Left lung (tissue), 10 donors: ENCODE data around the gene PKD2L1. TPM values are rescaled to one million over a fixed set of nuclear protein-coding genes. Genes with fewer than 3 reads are reported as not detected.

Experiments
- ATAC-seq: fragments of 200-7000 bp; cut with Tn5 transposase; one replicate; pipeline ENCODE4 v1.9.1; 2020; ENCODE audit warnings: moderate library complexity
- DNase-seq, 4 donors: peaks; one replicate each; pipeline ENCODE4 v3.0.0-alpha.2; 2013 to 2020
- H3K27ac ChIP-seq, 2 donors: fragments of 200-600 bp; sonication (generic) in 1 of 2; one replicate each; pipeline versions ENCODE4 v1.5.0 to v1.8.0; 2020 to 2021
- H3K27me3 ChIP-seq, 2 donors: fragments of 200-600 bp; sonication (generic) in 1 of 2; one replicate each; pipeline versions ENCODE4 v1.5.0 to v1.8.0; 2020 to 2021
- H3K36me3 ChIP-seq, 2 donors: fragments of 200-600 bp; sonication (generic) in 1 of 2; one replicate each; pipeline versions ENCODE4 v1.5.0 to v1.8.0; 2020 to 2021
- H3K4me1 ChIP-seq, 2 donors: fragments of 200-600 bp; one replicate each; pipeline ENCODE4 v1.8.0; 2021
- H3K4me3 ChIP-seq, 2 donors: fragments of 200-600 bp; sonication (generic) in 1 of 2; one replicate each; pipeline versions ENCODE4 v1.5.0 to v1.8.0; 2020 to 2021; ENCODE audit warnings: mild to moderate bottlenecking in 1 of 2
- H3K9me3 ChIP-seq, 2 donors: fragments of 200-600 bp; sonication (generic) in 1 of 2; one replicate each; pipeline versions ENCODE4 v1.5.0 to v1.8.0; 2020 to 2021
- intact Hi-C, 2 donors: fragments of 100-400 bp; cut with DNase I; formaldehyde crosslinking; loops; one replicate each; pipeline versions ENCODE4 v1.11.2 to v1.14.2; 2022
- polyA plus RNA-seq, 6 donors: library from polyadenylated mRNA; unstranded; fragments of 120-200 nt; gene quantifications; one replicate each; pipeline ENCODE4 v1.2.1, GENCODE V29; 2013; ENCODE audit not compliant: insufficient read length in 6 of 6
- total RNA-seq, 2 donors: library from RNA; stranded (reverse); fragmentation: NEBNext Ultra II Directional; extraction: Animal tissue kit (Norgen Biotek cat#: 25700); gene quantifications; one replicate each; pipeline ENCODE4 v1.2.1, GENCODE V29; 2021
- TF ChIP-seq, protein P1 (sequence below), 2 donors: fragments of 200-600 bp; sonication (generic) in 1 of 2; IDR thresholded peaks; one replicate each; pipeline versions ENCODE4 v1.5.0 to v1.8.0; 2021; ENCODE audit warnings: antibody characterized with exemption in 2 of 2
- donor health status: DM: no; HTN: yes; CAD: no.
- donor health status: DM: no; HTN: no; CAD: no.

Gene PKD2L1
- total and polyA plus RNA-seq, 8 donors: 0.22 to 0.47 (median 0.32) TPM; not detected in 1

DNA sequence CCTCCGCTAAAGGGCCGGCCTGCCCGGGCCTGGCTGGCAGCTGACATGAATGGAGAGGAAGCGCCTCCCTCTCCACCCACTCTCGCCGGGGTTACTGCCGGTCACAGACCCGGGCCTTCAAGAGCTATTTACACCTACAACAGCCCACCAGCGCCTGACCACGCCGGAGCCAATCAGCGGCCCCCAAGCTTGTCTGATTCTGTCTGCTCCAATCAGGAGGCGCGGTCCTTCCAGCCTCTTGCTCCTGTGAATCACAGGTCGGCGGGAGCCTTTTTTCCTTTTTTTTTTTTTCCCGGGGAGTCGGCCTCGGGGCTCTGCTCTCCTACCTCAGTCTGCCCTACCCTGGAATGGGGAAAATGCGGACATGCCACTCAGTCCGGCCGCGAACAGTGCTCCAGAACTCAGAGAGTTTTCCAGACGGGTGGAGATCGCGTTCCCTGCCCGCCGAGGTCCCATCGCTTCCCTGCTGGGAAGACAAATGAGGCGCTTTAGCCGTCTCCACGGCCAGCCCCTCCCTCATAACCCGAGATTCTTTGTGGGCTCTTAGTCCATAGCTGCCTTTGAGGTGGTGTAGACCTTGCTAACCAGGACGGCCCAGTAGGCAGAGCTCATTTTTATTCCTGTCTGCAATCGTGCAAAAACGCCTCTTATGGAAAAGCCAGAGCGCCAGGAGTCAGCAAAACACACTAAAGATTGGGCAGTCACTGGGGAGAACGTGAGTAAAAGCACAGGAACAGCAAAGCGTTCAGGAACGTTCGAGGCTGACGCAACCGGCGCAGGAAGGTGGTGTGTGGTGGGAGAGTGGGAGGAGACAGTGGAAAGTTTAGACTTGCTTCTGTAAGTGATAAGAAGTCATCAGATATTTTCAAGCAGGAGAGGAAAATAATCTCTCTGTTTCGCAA is 43.5 kb upstream of the PKD2L1 start:
- intact Hi-C loops: no loop called here
- peak overlapping the region; percentile 92 to 97 for H3K27ac ChIP-seq
- DNase-seq: peak; percentile 79 to 99 (median 96)
- TF ChIP-seq, protein P1, sequence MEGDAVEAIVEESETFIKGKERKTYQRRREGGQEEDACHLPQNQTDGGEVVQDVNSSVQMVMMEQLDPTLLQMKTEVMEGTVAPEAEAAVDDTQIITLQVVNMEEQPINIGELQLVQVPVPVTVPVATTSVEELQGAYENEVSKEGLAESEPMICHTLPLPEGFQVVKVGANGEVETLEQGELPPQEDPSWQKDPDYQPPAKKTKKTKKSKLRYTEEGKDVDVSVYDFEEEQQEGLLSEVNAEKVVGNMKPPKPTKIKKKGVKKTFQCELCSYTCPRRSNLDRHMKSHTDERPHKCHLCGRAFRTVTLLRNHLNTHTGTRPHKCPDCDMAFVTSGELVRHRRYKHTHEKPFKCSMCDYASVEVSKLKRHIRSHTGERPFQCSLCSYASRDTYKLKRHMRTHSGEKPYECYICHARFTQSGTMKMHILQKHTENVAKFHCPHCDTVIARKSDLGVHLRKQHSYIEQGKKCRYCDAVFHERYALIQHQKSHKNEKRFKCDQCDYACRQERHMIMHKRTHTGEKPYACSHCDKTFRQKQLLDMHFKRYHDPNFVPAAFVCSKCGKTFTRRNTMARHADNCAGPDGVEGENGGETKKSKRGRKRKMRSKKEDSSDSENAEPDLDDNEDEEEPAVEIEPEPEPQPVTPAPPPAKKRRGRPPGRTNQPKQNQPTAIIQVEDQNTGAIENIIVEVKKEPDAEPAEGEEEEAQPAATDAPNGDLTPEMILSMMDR (IDR thresholded peaks at IDR 0.05): no peak
- no peaks in the 10 kb centered on the region for H3K27me3 ChIP-seq
- peak; percentile 90 for ATAC-seq
- H3K4me1 ChIP-seq: peaks cover 29 to 71% of the 10 kb centered on the region in 2 donors
- no peaks in the 10 kb centered on the region for H3K9me3 ChIP-seq
- no peaks in the 10 kb centered on the region for H3K36me3 ChIP-seq
- peak overlapping the region; percentile 33 to 52 for H3K4me3 ChIP-seq

DNA sequence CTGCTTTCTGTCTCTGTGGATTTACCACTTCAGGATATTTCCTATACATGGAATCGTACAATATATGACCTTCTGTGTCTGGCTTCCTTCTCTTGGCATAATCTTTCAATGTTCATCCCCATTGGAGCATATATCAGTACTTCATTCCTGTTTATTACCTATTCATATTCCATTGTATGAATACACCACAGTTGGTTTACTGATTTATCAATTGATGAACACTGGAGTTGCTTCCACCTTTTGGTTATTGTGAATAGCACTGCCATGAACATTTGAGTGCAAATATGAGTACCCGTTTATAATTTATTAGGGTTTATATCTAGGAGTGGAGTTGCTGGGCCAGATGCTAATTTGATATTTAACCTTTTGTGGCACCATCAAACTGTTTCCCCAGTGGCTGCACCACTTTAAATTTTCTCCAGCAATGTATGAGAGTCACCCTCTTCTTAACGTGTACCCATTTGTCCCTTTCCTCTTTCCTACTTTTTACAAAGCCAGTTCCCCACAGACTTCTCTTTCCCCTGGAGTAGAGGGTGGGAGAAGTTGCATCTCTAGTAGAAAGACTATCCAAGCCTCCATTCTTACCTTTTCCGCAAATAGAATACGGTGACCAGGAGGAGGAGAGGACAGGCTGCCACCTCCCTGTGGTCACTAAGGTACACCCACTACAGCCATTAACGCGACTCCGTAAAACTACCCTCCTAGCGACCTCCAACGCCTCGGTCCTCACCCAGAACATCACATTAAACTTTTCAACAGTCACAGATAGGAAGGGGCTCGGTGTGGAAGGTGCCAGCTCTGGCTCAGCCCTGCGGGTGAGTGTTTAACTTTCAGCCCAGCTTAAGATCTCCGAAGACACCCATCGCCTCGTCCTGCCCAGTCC is 42.6 kb upstream of the PKD2L1 start:
- intact Hi-C loops: no loop called here
- no peak for DNase-seq
- peak overlapping the region; percentile 92 to 97 for H3K27ac ChIP-seq
- ATAC-seq: peak; percentile 0
- H3K27me3 ChIP-seq: no peaks in the 10 kb centered on the region
- H3K36me3 ChIP-seq: no peaks in the 10 kb centered on the region
- H3K4me3 ChIP-seq: peak overlapping the region; percentile 33 to 52
- no peaks in the 10 kb centered on the region for H3K9me3 ChIP-seq
- TF ChIP-seq, protein P1 (IDR thresholded peaks at IDR 0.05): no peak
- peaks cover 29 to 71% of the 10 kb centered on the region in 2 donors for H3K4me1 ChIP-seq

DNA sequence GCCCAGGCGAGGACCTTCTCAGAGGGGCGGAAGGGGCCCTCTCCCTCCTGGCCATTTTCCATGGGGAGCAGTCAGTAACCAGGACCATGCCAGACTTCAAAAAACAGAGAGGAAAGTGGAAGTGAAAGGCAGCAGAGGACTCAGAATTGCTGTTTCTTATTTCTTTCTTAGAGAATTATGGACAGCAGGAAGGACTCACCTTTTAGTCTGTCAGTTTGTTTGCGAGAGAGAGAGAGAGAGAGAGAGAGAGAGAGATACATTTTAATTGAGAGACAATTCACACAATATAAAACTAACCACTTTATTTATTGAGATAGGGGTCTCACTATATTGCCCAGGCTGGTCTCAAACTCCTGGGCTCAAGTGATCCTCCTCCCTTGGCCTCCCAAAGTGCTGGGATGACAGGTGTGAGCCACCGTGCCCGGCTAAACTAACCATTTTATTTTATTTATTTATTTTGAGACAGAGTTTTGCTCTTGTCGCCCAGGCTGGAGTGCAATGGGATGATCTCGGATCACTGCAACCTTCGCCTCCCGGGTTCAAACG is 41.5 kb upstream of the PKD2L1 start:
- intact Hi-C loops: no loop called here
- no peak for DNase-seq

DNA sequence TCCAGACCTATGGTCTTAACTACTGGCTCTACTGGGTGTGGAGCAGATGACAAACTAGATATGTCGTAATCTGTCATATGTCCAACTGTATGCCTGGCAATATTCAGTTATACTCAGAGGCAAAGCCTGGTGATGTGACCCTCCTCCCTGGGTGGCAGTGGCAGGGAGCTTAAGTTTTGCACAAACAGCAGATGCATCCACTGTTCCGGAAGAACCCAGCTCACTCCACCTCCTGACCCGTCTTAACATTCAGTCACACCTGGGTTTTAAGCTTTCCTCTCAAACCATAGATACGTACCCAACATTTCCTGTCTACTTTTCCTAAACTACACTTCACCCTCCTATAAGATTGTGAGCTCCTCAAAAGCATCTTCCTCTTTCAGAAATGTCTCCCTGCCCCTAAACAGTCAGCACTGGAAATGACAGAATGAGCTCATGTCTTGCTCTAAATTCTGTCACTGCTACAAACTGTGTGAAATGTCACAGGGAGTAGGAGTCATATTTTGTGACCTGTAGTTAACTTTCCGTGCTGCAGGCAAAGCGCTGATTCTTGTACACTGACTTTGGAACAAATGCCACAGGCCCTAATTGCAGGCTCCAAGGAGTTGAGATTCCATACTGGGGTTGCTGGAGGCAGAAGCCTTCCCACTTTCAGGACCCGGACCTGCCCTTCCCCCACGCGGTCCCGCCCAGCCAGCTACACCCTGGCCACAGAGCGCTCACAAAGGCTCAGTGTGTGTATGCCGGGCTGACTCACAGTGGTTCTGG is 40.9 kb upstream of the PKD2L1 start:
- no peaks in the 10 kb centered on the region for H3K27me3 ChIP-seq
- H3K27ac ChIP-seq: peak overlapping the region; percentile 83 to 84
- intact Hi-C loops: no loop called here
- H3K9me3 ChIP-seq: no peaks in the 10 kb centered on the region
- no peaks in the 10 kb centered on the region for H3K36me3 ChIP-seq
- TF ChIP-seq, protein P1 (IDR thresholded peaks at IDR 0.05): no peak
- ATAC-seq (peak; percentile 58), DNase-seq (peak in 3 of 4 donors; percentile 27 to 91 (median 87))
- H3K4me3 ChIP-seq: no peak overlapping the region
- H3K4me1 ChIP-seq: peaks cover 29 to 67% of the 10 kb centered on the region in 2 donors

More for the DNA sequence above, 41.5 kb upstream of the PKD2L1 start:
- Histone ChIP-seq H3K4me3 (no peak overlapping the region), H3K27ac (peak overlapping the region; percentile 83 to 84), H3K36me3 (no peaks in the 10 kb centered on the region), H3K27me3 (no peaks in the 10 kb centered on the region), H3K4me1 (peaks cover 29 to 70% of the 10 kb centered on the region in 2 donors), H3K9me3 (no peaks in the 10 kb centered on the region)
- ATAC-seq: no peak
- TF ChIP-seq, protein P1 (IDR thresholded peaks at IDR 0.05): no peak
